Natural killer cell (primary cell): ENCODE measurements around the gene STPG3. TPM values are rescaled to one million over a fixed set of nuclear protein-coding genes. Genes with fewer than 3 reads are reported as not detected.
A peak's percentile ranks its signal among the peaks of the same experiment; 100 is the strongest.

ENCODE experiments used
- ATAC-seq, 3 donors: fragments of 150-1000 bp in 2 of 3; fragments of 200-7000 bp in 1 of 3; cut with Tn5 transposase; 1 replicate in 1 of 3; 2 replicates in 2 of 3; pipeline ENCODE4 v1.10.0; 2021; ENCODE audit warnings: mild to moderate bottlenecking in 2 of 3, moderate library complexity in 2 of 3
- DNase-seq, 2 donors: peaks; one replicate each; pipeline versions ENCODE4 v3.0.0 to v3.0.0-alpha.2; 2013 to 2021; ENCODE audit warnings: mixed read lengths in 1 of 2
- H3K27ac ChIP-seq: one replicate; pipeline ENCODE4 v1.5.1; 2013; ENCODE audit warnings: mild to moderate bottlenecking, low read length
- H3K27me3 ChIP-seq: one replicate; pipeline ENCODE4 v1.6.1; 2013; ENCODE audit warnings: low read length; ENCODE audit not compliant: control insufficient read depth, insufficient read depth
- H3K36me3 ChIP-seq: one replicate; pipeline ENCODE4 v1.6.1; 2013; ENCODE audit warnings: low read length; ENCODE audit not compliant: control insufficient read depth, insufficient read depth
- H3K4me1 ChIP-seq: one replicate; pipeline ENCODE4 v1.6.1; 2013; ENCODE audit warnings: low read length; ENCODE audit not compliant: control insufficient read depth, insufficient read depth
- H3K4me3 ChIP-seq: one replicate; pipeline ENCODE4 v1.5.1; 2013; ENCODE audit warnings: low read length
- H3K9me3 ChIP-seq: one replicate; pipeline ENCODE4 v1.6.1; 2013; ENCODE audit warnings: low read length; ENCODE audit not compliant: control insufficient read depth, insufficient read depth
- H3K27ac Mint-ChIP-seq, 2 donors: one replicate each; pipeline ENCODE4 v1.8.0; 2022; ENCODE audit warnings: mild to moderate bottlenecking in 2 of 2, mixed read lengths in 2 of 2, moderate library complexity in 1 of 2
- H3K27me3 Mint-ChIP-seq, 2 donors: one replicate each; pipeline ENCODE4 v1.8.0; 2022; ENCODE audit warnings: low read depth in 2 of 2, mixed read lengths in 2 of 2
- H3K36me3 Mint-ChIP-seq: one replicate; pipeline ENCODE4 v1.8.0; 2022; ENCODE audit warnings: mixed read lengths
- H3K4me1 Mint-ChIP-seq, 2 donors: one replicate each; pipeline ENCODE4 v1.8.0; 2022; ENCODE audit warnings: mixed read lengths in 2 of 2
- H3K4me3 Mint-ChIP-seq: one replicate; pipeline ENCODE4 v1.8.0; 2022; ENCODE audit warnings: mild to moderate bottlenecking, moderate library complexity, mixed read lengths
- H3K9me3 Mint-ChIP-seq, 2 donors: one replicate each; pipeline ENCODE4 v1.8.0; 2022; ENCODE audit warnings: mixed read lengths in 2 of 2
- CTCF ChIP-seq: fragments of 200-600 bp; IDR thresholded peaks from one replicate; pipeline ENCODE4 v1.8.0; 2022; ENCODE audit warnings: antibody characterized with exemption
- WGBS: methylation state at CpG from one replicate; pipeline ENCODE4 v1.1.7; 2013; ENCODE audit warnings: missing lambda C conversion rate; ENCODE audit not compliant: insufficient coverage; 5-methylcytosine and 5-hydroxymethylcytosine counted together
- intact Hi-C: fragments of 100-400 bp; cut with micrococcal nuclease; formaldehyde crosslinking; loops from one replicate; pipeline ENCODE4 v1.14.2; 2022
- total RNA-seq, 4 donors: library from RNA; stranded (reverse); fragments of 120-200 nt in 1 of 4; gene quantifications; one replicate each; pipeline versions ENCODE4 v1.2.3 to v1.2.4, GENCODE V29; 2013 to 2022

The STPG3 gene
- total RNA-seq, 3 donors from 2014 or later (not counting 1 experiment from before 2014, with no cell fraction given) = not detected

- Mint-ChIP-seq H3K27me3 (peaks cover 9 to 17% of the 10 kb centered on the region in 2 donors), H3K9me3 (no peaks in the 10 kb centered on the region)
- H3K27me3 ChIP-seq = peaks cover 23% of the 10 kb centered on the region
Measured at GRCh38 chr9:137293482-137294090, 42.5 kb downstream of the STPG3 start.

GRCh38 chr9:137294091-137294680 is 43.1 kb downstream of the STPG3 start:
- Mint-ChIP-seq H3K9me3 (no peaks in the 10 kb centered on the region), H3K36me3 (no peaks in the 10 kb centered on the region), H3K4me3 (peak overlapping the region; percentile 80), H3K27me3 (peaks cover 9 to 17% of the 10 kb centered on the region in 2 donors), H3K4me1 (peaks cover 0 to 16% of the 10 kb centered on the region in 2 donors), H3K27ac (no peak overlapping the region)
- peaks cover 15% of the 10 kb centered on the region for H3K4me1 ChIP-seq
- no peak for TF ChIP-seq CTCF
- no peaks in the 10 kb centered on the region for H3K36me3 ChIP-seq
- 34% methylated on average over 11 of the region's 11 CpGs for WGBS
- intact Hi-C loops = loop anchor here (2.0 to 10.0 kb wide), 2 partner anchors 113 to 231 kb away; no protein-coding TSS in a partner anchor
- H3K4me3 ChIP-seq = no peak overlapping the region
- ATAC-seq = peak in 2 of 3 donors; percentile 23 to 48
- peaks cover 26% of the 10 kb centered on the region for H3K27me3 ChIP-seq
- no peak overlapping the region for H3K27ac ChIP-seq
- DNase-seq = peak in 1 of 2 donors; percentile 45
- no peaks in the 10 kb centered on the region for H3K9me3 ChIP-seq

More at GRCh38 chr9:137293482-137294090, 42.5 kb downstream of the STPG3 start:
- DNase-seq (no peak), ATAC-seq (no peak)
- Histone ChIP-seq H3K27ac (no peak overlapping the region), H3K36me3 (no peaks in the 10 kb centered on the region), H3K4me1 (peaks cover 15% of the 10 kb centered on the region), H3K9me3 (no peaks in the 10 kb centered on the region), H3K4me3 (no peak overlapping the region)
- no peak overlapping the region for H3K27ac Mint-ChIP-seq
- TF ChIP-seq CTCF = no peak
- WGBS = 93% methylated on average over 29 of the region's 29 CpGs
- no peaks in the 10 kb centered on the region for H3K36me3 Mint-ChIP-seq
- H3K4me1 Mint-ChIP-seq = peaks cover 0 to 16% of the 10 kb centered on the region in 2 donors
- peak overlapping the region; percentile 45 for H3K4me3 Mint-ChIP-seq
- intact Hi-C loops = loop anchor here (2.0 to 10.0 kb wide), 2 partner anchors 113 to 231 kb away; no protein-coding TSS in a partner anchor

GRCh38 chr9:137294681-137295237 is 43.7 kb downstream of the STPG3 start:
- Mint-ChIP-seq H3K4me1 (peaks cover 0 to 16% of the 10 kb centered on the region in 2 donors), H3K27me3 (peaks cover 9 to 17% of the 10 kb centered on the region in 2 donors), H3K27ac (no peak overlapping the region), H3K36me3 (no peaks in the 10 kb centered on the region), H3K4me3 (peak overlapping the region; percentile 80), H3K9me3 (no peaks in the 10 kb centered on the region)
- no peaks in the 10 kb centered on the region for H3K36me3 ChIP-seq
- H3K9me3 ChIP-seq = no peaks in the 10 kb centered on the region
- 20% methylated on average over 35 of the region's 35 CpGs for WGBS
- peaks cover 32% of the 10 kb centered on the region for H3K27me3 ChIP-seq
- no peak for TF ChIP-seq CTCF
- intact Hi-C loops = loop anchor here (2.0 to 10.0 kb wide), 2 partner anchors 112 to 230 kb away; no protein-coding TSS in a partner anchor
- H3K4me1 ChIP-seq = peaks cover 15% of the 10 kb centered on the region
- no peak overlapping the region for H3K4me3 ChIP-seq
- peak in 2 of 3 donors; percentile 23 to 24 for ATAC-seq
- no peak overlapping the region for H3K27ac ChIP-seq
- DNase-seq = peak in 1 of 2 donors; percentile 42
